ENCODE data around the gene PRSS50.

GRCh38 chr3:46681856-46682540 is 35.7 kb downstream of the PRSS50 start:
- TF ChIP-seq EP300 (IDR thresholded peaks at IDR 0.05): no peak
- no peak for TF ChIP-seq CTCF (IDR thresholded peaks at IDR 0.05)

Data from sigmoid colon (tissue), 4 donors.